K562 (cell line): ENCODE measurements around the gene FAM89B. TPM values are rescaled to one million over a fixed set of nuclear protein-coding genes. Genes with fewer than 3 reads are reported as not detected.

Experiments
- ATAC-seq: fragments of 200-7000 bp; cut with Tn5 transposase; 3 replicates; pipeline ENCODE4 v1.9.1; 2020; ENCODE audit warnings: moderate library complexity
- BruUV-seq: library from RNA; stranded (reverse); fragments of 400-500 nt; replicated peaks from 2 replicates; lab custom pipeline; 2021; lab: Mats Ljungman, UMichigan
- CTCF ChIA-PET: fragments of 300-600 bp; formaldehyde crosslinking; extraction: SDS; loops from one replicate; lab custom pipeline; 2021; ENCODE audit warnings: low intra/inter-chr PET ratio; lab: Yijun Ruan, JAX
- POLR2A ChIA-PET: fragments of 300-600, 350-650 bp; sonication (Branson Sonifier 250); formaldehyde crosslinking; extraction: SDS; loops from one replicate; lab custom pipeline; 2021; ENCODE audit warnings: antibody characterized with exemption, inconsistent platforms; lab: Yijun Ruan, JAX
- DNase-seq, 4 experiments: peaks; one replicate each; pipeline versions ENCODE4 v3.0.0 to v3.0.0-alpha.2; 2011 to 2018; ENCODE audit warnings: low spot score in 3 of 4, mixed read lengths in 3 of 4; ENCODE audit errors: extremely low read depth in 1 of 4
- FAIRE-seq: peaks from 2 replicates; lab custom pipeline; 2011; peaks lifted over from hg19 to GRCh38; lab: Jason Lieb, UNC
- H2AFZ ChIP-seq: 2 replicates; pipeline ENCODE4 v1.6.0; 2011; ENCODE audit warnings: low read depth, low read length, control low read depth, inconsistent platforms
- H3K27ac ChIP-seq: fragments of 200-600 bp; 3 replicates; pipeline ENCODE4 v1.8.0; 2011; ENCODE audit warnings: low read depth, mild to moderate bottlenecking, control low read depth, inconsistent platforms, low read length, moderate library complexity, mixed read lengths; ENCODE audit errors: extremely low read depth
- H3K27me3 ChIP-seq, 2 experiments: fragments of 300-600 bp in 1 of 2; 2 replicates in 1 of 2; 3 replicates in 1 of 2; pipeline versions ENCODE4 v1.6.0 to v1.8.0; 2011; ENCODE audit warnings: inconsistent platforms in 2 of 2, low read length in 2 of 2, mild to moderate bottlenecking in 1 of 2, mixed read lengths in 1 of 2, moderate library complexity in 1 of 2; ENCODE audit not compliant: control insufficient read depth in 2 of 2, insufficient read depth in 2 of 2
- H3K36me3 ChIP-seq: fragments of 300-600 bp; 3 replicates; pipeline ENCODE4 v1.8.0; 2011; ENCODE audit warnings: mild to moderate bottlenecking, low read length, inconsistent platforms; ENCODE audit not compliant: control insufficient read depth, insufficient read depth
- H3K4me1 ChIP-seq, 2 experiments: fragments of 200-600 bp in 1 of 2; replicated peaks in 1 of 2; 2 replicates in 1 of 2; 3 replicates in 1 of 2; pipeline versions ENCODE4 v1.5.1 to v1.8.0; 2011; ENCODE audit warnings: inconsistent platforms in 2 of 2, low read length in 2 of 2, mild to moderate bottlenecking in 1 of 2, mixed read lengths in 1 of 2, moderate library complexity in 1 of 2; ENCODE audit not compliant: control insufficient read depth in 2 of 2, insufficient read depth in 2 of 2
- H3K4me2 ChIP-seq: 2 replicates; pipeline ENCODE4 v1.6.1; 2011; ENCODE audit warnings: low read length, control low read depth, inconsistent platforms, mixed read lengths; ENCODE audit not compliant: insufficient read depth
- H3K4me3 ChIP-seq: fragments of 200-600 bp; sonication (generic), shearing (Covaris generic); 2 replicates; pipeline ENCODE4 v1.5.1; 2016; ENCODE audit warnings: control low read depth, inconsistent platforms
- H3K79me2 ChIP-seq: fragments of 200-600 bp; 3 replicates; pipeline ENCODE4 v1.8.0; 2011; ENCODE audit warnings: low read length, inconsistent platforms; ENCODE audit not compliant: control insufficient read depth, insufficient read depth
- H3K9ac ChIP-seq, 2 experiments: 2 replicates each; pipeline versions ENCODE4 v1.6.0 to v1.6.1; 2011; ENCODE audit warnings: low read depth in 2 of 2, low read length in 2 of 2, control low read depth in 1 of 2, inconsistent platforms in 1 of 2, mild to moderate bottlenecking in 1 of 2, mixed read lengths in 1 of 2; ENCODE audit not compliant: insufficient read depth in 1 of 2
- H3K9me1 ChIP-seq: one replicate; pipeline ENCODE4 v1.6.0; 2011; ENCODE audit warnings: inconsistent platforms, mild to moderate bottlenecking, low read length, moderate library complexity; ENCODE audit not compliant: control insufficient read depth, insufficient read depth
- H3K9me3 ChIP-seq: replicated peaks from 2 replicates; pipeline ENCODE4 v1.5.1; 2011; ENCODE audit warnings: low read depth, low read length, inconsistent platforms; ENCODE audit not compliant: control insufficient read depth, insufficient read depth
- H4K20me1 ChIP-seq: replicated peaks from 2 replicates; pipeline ENCODE4 v1.6.1; 2011; ENCODE audit warnings: low read length, inconsistent platforms, mixed read lengths; ENCODE audit not compliant: control insufficient read depth, insufficient read depth
- CTBP1 ChIP-seq: fragments of 450-650 bp; IDR thresholded peaks from 2 replicates; pipeline ENCODE4 v1.6.1; 2016; ENCODE audit warnings: borderline replicate concordance
- DPF2 ChIP-seq: fragments of 450-650 bp; IDR thresholded peaks from 2 replicates; pipeline ENCODE4 v1.6.1; 2016
- FOSL1 ChIP-seq: fragments of 200-800 bp; sonication (Bioruptor generic); conservative IDR thresholded peaks from 2 replicates; pipeline ENCODE4 v1.6.1; 2016; ENCODE audit warnings: missing genetic modification characterization, missing compliant biosample characterization
- JUND ChIP-seq, 2 experiments: IDR thresholded peaks; 2 replicates in 1 of 2; 3 replicates in 1 of 2; pipeline ENCODE4 v1.6.1; 2011; ENCODE audit warnings: borderline replicate concordance in 2 of 2, low read depth in 2 of 2, low read length in 2 of 2, improper control_type of control experiment in 1 of 2, missing biosample characterization in 1 of 2, missing genetic modification characterization in 1 of 2, missing genetic modification reagents in 1 of 2
- KDM1A ChIP-seq, 2 experiments: fragments of 450-650 bp; IDR thresholded peaks; 2 replicates each; pipeline ENCODE4 v1.6.1; 2016; ENCODE audit warnings: mild to moderate bottlenecking in 2 of 2
- NFIC ChIP-seq: fragments of 450-650 bp; IDR thresholded peaks from 2 replicates; pipeline ENCODE4 v1.6.1; 2017; ENCODE audit warnings: mild to moderate bottlenecking, inconsistent platforms
- NR1H2 ChIP-seq: sonication (generic); formaldehyde crosslinking; IDR thresholded peaks from 2 replicates; pipeline ENCODE4 v1.4.0; 2020; ENCODE audit warnings: mild to moderate bottlenecking, missing genetic modification reagents
- RAD51 ChIP-seq: fragments of 450-650 bp; IDR thresholded peaks from 2 replicates; pipeline ENCODE4 v1.7.1; 2016; ENCODE audit warnings: low read depth, mild to moderate bottlenecking, borderline replicate concordance
- RBM22 ChIP-seq: fragments of 200-400 bp; formaldehyde crosslinking; IDR thresholded peaks from 2 replicates; pipeline ENCODE4 v1.6.1; 2018; ENCODE audit warnings: low read length, low read depth; ENCODE audit not compliant: poor library complexity, severe bottlenecking
- SRSF1 ChIP-seq: fragments of 200-400 bp; formaldehyde crosslinking; IDR thresholded peaks from 2 replicates; pipeline ENCODE4 v1.6.1; 2017; ENCODE audit warnings: mild to moderate bottlenecking, low read depth, low read length, moderate library complexity
- ZBTB1 ChIP-seq: sonication (generic); formaldehyde crosslinking; IDR thresholded peaks from 2 replicates; pipeline ENCODE4 v1.8.1; 2023; ENCODE audit warnings: missing genetic modification reagents, low read depth, mild to moderate bottlenecking, borderline replicate concordance
- ZC3H11A ChIP-seq: IDR thresholded peaks from 2 replicates; pipeline ENCODE4 v1.6.1; 2012; ENCODE audit warnings: low read depth, low read length, improper control_type of control experiment
- ZEB2 ChIP-seq: fragments of 450-650 bp; IDR thresholded peaks from 2 replicates; pipeline ENCODE4 v1.6.1; 2016
- ZNF133 ChIP-seq: fragments of 250-450 bp; sonication (Bioruptor Pico); IDR thresholded peaks from 2 replicates; pipeline ENCODE4 v1.4.0; 2020; ENCODE audit warnings: mild to moderate bottlenecking
- ZNF263 ChIP-seq: sonication (generic); formaldehyde crosslinking; IDR thresholded peaks from 2 replicates; pipeline ENCODE4 v1.8.0; 2022; ENCODE audit warnings: mild to moderate bottlenecking, missing genetic modification reagents, borderline replicate concordance
- WGBS: fragments of 100-300 bp; shearing (Covaris generic); methylation state at CpG from one replicate; pipeline ENCODE4 v1.1.6; 2016; ENCODE audit warnings: low coverage, mixed read lengths; ENCODE audit not compliant: insufficient coverage; ENCODE audit errors: missing lambda C conversion rate; 5-methylcytosine and 5-hydroxymethylcytosine counted together
- in situ Hi-C: fragments of 300-500 bp; cut with MboI; formaldehyde crosslinking; loops from 4 replicates; pipeline ENCODE4 v1.15.0; 2018; ENCODE audit warnings: inconsistent platforms, mixed read lengths
- intact Hi-C: fragments of 100-400 bp; cut with micrococcal nuclease; formaldehyde crosslinking; loops from 2 replicates; pipeline ENCODE4 v1.14.2; 2022
- polyA plus RNA-seq, 8 experiments: library from polyadenylated mRNA; depleted of rRNA in 4 of 8; stranded (reverse) in 5 of 8; unstranded in 3 of 8; fragments of >200 nt; fragmentation: Nextera tagmentation in 2 of 8; fragmentation: Illumina TruSeq in 1 of 8; extraction: Ambion mirVana in 2 of 8; extraction: Trizol in 1 of 8; gene quantifications; 2 replicates each; pipeline versions ENCODE4 v1.2.1 to v1.2.3, GENCODE V29; 2011 to 2014; ENCODE audit warnings: inconsistent platforms in 1 of 8, missing spikeins in 1 of 8
- total RNA-seq, 7 experiments: library from RNA; depleted of rRNA in 6 of 7; stranded (reverse); fragments of >200 nt in 6 of 7; fragmentation: Illumina TruSeq in 2 of 7; extraction: Trizol in 2 of 7; gene quantifications; 2 replicates each; pipeline versions ENCODE4 v1.2.1 to v1.2.3, GENCODE V29; 2011 to 2021; ENCODE audit warnings: low replicate concordance in 1 of 7

FAM89B gene
- total and polyA plus RNA-seq, 9 of the 15 experiments (the other 6 are each of a cell fraction or from before 2014, with no cell fraction given), result 0.32 to 27.6 (median 11.9) TPM

GRCh38 chr11:65559535-65559934 is 12.8 kb upstream of the FAM89B start (continued):
- TF ChIP-seq ZNF133 (CRISPR knock-in tag) (no peak), RBM22 (no peak), RAD51 (no peak), ZC3H11A (no peak)

- DNase-seq (peak in 2 of 4 experiments; percentile 42 to 51), ATAC-seq (no peak), FAIRE-seq (peak; percentile 56)
- ChIA-PET POLR2A (interaction anchor here (0.6 to 3.6 kb wide), 5 partner anchors 12 to 135 kb away, joined by 3 to 22 read pairs (median 8); partner anchors contain the start of genes FAM89B, MALAT1 and ZNRD2), CTCF (no interaction called here)
- H3K9me1 ChIP-seq, result no peaks in the 10 kb centered on the region
- H3K36me3 ChIP-seq, result no peaks in the 10 kb centered on the region
- peak overlapping the region in 1 of 2 experiments; percentile 78; a peak in 2 of 4 replicates for H3K9ac ChIP-seq
- H2AFZ ChIP-seq, result no peak overlapping the region
- in situ Hi-C loops, result no loop called here
- H3K27ac ChIP-seq, result no peak overlapping the region
- TF ChIP-seq NR1H2 (CRISPR knock-in tag) (no peak), KDM1A (IDR thresholded peaks at IDR 0.05) (0 out of 4 replicates have a peak, but pooled peaks of 1 of the 2 experiments have one; percentile 20), NFIC (peak; percentile 90), FOSL1 (peak; percentile 64), ZBTB1 (no peak), JUND (IDR thresholded peaks at IDR 0.05; ENCODE audit: borderline replicate concordance, low read depth, low read length) (no peak), JUND (tag; IDR thresholded peaks at IDR 0.05; ENCODE audit: borderline replicate concordance, low read depth, low read length) (0 out of 3 replicates have a peak, but pooled peaks have one; percentile 16), CTBP1 (peak; percentile 32; the same call in 1 of the 2 replicates), DPF2 (peak; percentile 21; the same call in 1 of the 2 replicates), ZEB2 (0 out of 2 replicates have a peak, but pooled peaks have one; percentile 29), ZNF263 (CRISPR knock-in tag) (0 out of 2 replicates have a peak, but pooled peaks have one; percentile 13), SRSF1 (no peak)
- BruUV-seq, result no TSS peak
- peaks cover 44 to 65% of the 10 kb centered on the region in 2 experiments for H3K4me1 ChIP-seq
- peak overlapping the region; percentile 9; the same call in 1 of the 2 replicates for H3K4me2 ChIP-seq
- WGBS, result 21% methylated on average over 5 of the region's 5 CpGs
- intact Hi-C loops, result no loop called here
- H3K79me2 ChIP-seq, result no peaks in the 10 kb centered on the region
- H3K27me3 ChIP-seq, result no peaks in the 10 kb centered on the region
- H4K20me1 ChIP-seq, result no peaks in the 10 kb centered on the region
- H3K4me3 ChIP-seq, result no peak overlapping the region
- no peaks in the 10 kb centered on the region for H3K9me3 ChIP-seq
These were observed 12.3 kb upstream of the FAM89B start for GRCh38 chr11:65559951-65560537.
